ENCODE data around the gene GNB1. TPM values are rescaled to one million over a fixed set of nuclear protein-coding genes. Genes with fewer than 3 reads are reported as not detected.

The GNB1 gene
- total and polyA plus RNA-seq, 7 experiments from 2014 or later = 48.1 to 358 (median 232) TPM

GRCh38 chr1:1914971-1915692 is 24.2 kb upstream of the GNB1 start, which contains the start of gene CALML6:
Gene CALML6 (plus strand): TSS chr1:1915260. CDS start chr1:1915281, 21 bp downstream.
- peaks cover 0 to 5% (median 0%) of the 10 kb centered on the region in 5 donors for H3K27me3 Mint-ChIP-seq

GRCh38 chr1:1914101-1914970 is 23.4 kb upstream of the GNB1 start:
- no peak overlapping the region for H3K4me3 Mint-ChIP-seq
- Histone ChIP-seq H3K4me1 (ENCODE audit: control insufficient read depth in 2 of 2, insufficient read depth in 2 of 2, low read length in 2 of 2) (peaks cover 11 to 16% of the 10 kb centered on the region in 2 donors), H3K36me3 (ENCODE audit: control insufficient read depth in 2 of 3, insufficient read depth in 3 of 3, low read length in 3 of 3) (no peaks in the 10 kb centered on the region), H3K27ac (ENCODE audit: low read depth, low read length) (no peak overlapping the region), H3K27me3 (ENCODE audit: control insufficient read depth in 2 of 2, insufficient read depth in 2 of 2, low read length in 2 of 2) (no peaks in the 10 kb centered on the region), H3K4me3 (ENCODE audit: low read length) (no peak overlapping the region), H3K9me3 (ENCODE audit: control insufficient read depth in 2 of 3, low read length in 3 of 3) (no peaks in the 10 kb centered on the region)
- H3K27me3 Mint-ChIP-seq = peaks cover 0 to 5% (median 0%) of the 10 kb centered on the region in 5 donors
- ChIA-PET CTCF (interaction anchor here (0.6 kb wide), 1 partner anchor 260 kb away, joined by 3 read pairs; no protein-coding TSS in a partner anchor), POLR2A (no interaction called here)
- H3K4me1 Mint-ChIP-seq = peaks cover 6 to 15% (median 9%) of the 10 kb centered on the region in 7 donors
- ATAC-seq = no peak
- peaks cover 0 to 2% (median 0%) of the 10 kb centered on the region in 11 donors for H3K9me3 Mint-ChIP-seq
- no peaks in the 10 kb centered on the region for H3K36me3 Mint-ChIP-seq
- no peak for DNase-seq
- H3K27ac Mint-ChIP-seq = peak overlapping the region in 1 of 9 donors; percentile 77
- intact Hi-C loops (cut with micrococcal nuclease) = loop anchor here in 1 of 2 donors (10.0 kb wide), 1 partner anchor 670 kb away; the partner anchor contains the start of gene PRXL2B

More at GRCh38 chr1:1914971-1915692, 24.2 kb upstream of the GNB1 start, which contains the start of gene CALML6:
- ChIA-PET CTCF (interaction anchor here (0.6 kb wide), 1 partner anchor 259 kb away, joined by 3 read pairs; no protein-coding TSS in a partner anchor), POLR2A (no interaction called here)
- no peak for ATAC-seq
- no peak within 1 kb of the TSS for H3K27ac ChIP-seq (ENCODE audit: low read depth, low read length)
- H3K27me3 ChIP-seq (ENCODE audit: control insufficient read depth in 2 of 2, insufficient read depth in 2 of 2, low read length in 2 of 2) = no peaks in the 10 kb centered on the region
- peaks cover 0 to 2% (median 0%) of the 10 kb centered on the region in 11 donors for H3K9me3 Mint-ChIP-seq
- no peak within 1 kb of the TSS for H3K4me3 Mint-ChIP-seq
- peaks cover 7 to 16% of the 10 kb centered on the region in 2 donors for H3K4me1 ChIP-seq (ENCODE audit: control insufficient read depth in 2 of 2, insufficient read depth in 2 of 2, low read length in 2 of 2)
- peaks cover 2 to 11% (median 3%) of the 10 kb centered on the region in 7 donors for H3K4me1 Mint-ChIP-seq
- no peak within 1 kb of the TSS for H3K27ac Mint-ChIP-seq
- DNase-seq = no peak
- H3K9me3 ChIP-seq (ENCODE audit: control insufficient read depth in 2 of 3, low read length in 3 of 3) = no peaks in the 10 kb centered on the region
- no peaks in the 10 kb centered on the region for H3K36me3 ChIP-seq (ENCODE audit: control insufficient read depth in 2 of 3, insufficient read depth in 3 of 3, low read length in 3 of 3)
- no peak within 1 kb of the TSS for H3K4me3 ChIP-seq (ENCODE audit: low read length)
- H3K36me3 Mint-ChIP-seq = no peaks in the 10 kb centered on the region
- intact Hi-C loops (cut with micrococcal nuclease) = loop anchor here (5.0 to 10.0 kb wide), 3 partner anchors 387 to 670 kb away; partner anchors contain the start of genes PANK4 (in 1 of the 2) and PRXL2B (in 1 of the 2)

- peaks cover 0 to 5% (median 0%) of the 10 kb centered on the region in 5 donors for H3K27me3 Mint-ChIP-seq
- intact Hi-C loops (cut with micrococcal nuclease) = loop anchor here in 1 of 2 donors (10.0 kb wide), 1 partner anchor 673 kb away; the partner anchor contains the start of gene PRXL2B
- H3K4me3 Mint-ChIP-seq = peak overlapping the region in 2 of 10 donors; percentile 10 to 51
These were observed 20.6 kb upstream of the GNB1 start for GRCh38 chr1:1911350-1912041.

GRCh38 chr1:1910651-1911331 is 19.9 kb upstream of the GNB1 start:
- ATAC-seq (no peak), DNase-seq (peak in 1 of 9 donors; percentile 20)
- Histone ChIP-seq H3K27ac (ENCODE audit: low read depth, low read length) (no peak overlapping the region), H3K4me1 (ENCODE audit: control insufficient read depth in 2 of 2, insufficient read depth in 2 of 2, low read length in 2 of 2) (peaks cover 5 to 10% of the 10 kb centered on the region in 2 donors), H3K9me3 (ENCODE audit: control insufficient read depth in 2 of 3, low read length in 3 of 3) (no peaks in the 10 kb centered on the region), H3K4me3 (ENCODE audit: low read length) (no peak overlapping the region), H3K27me3 (ENCODE audit: control insufficient read depth in 2 of 2, insufficient read depth in 2 of 2, low read length in 2 of 2) (no peaks in the 10 kb centered on the region), H3K36me3 (ENCODE audit: control insufficient read depth in 2 of 3, insufficient read depth in 3 of 3, low read length in 3 of 3) (no peaks in the 10 kb centered on the region)
- H3K4me3 Mint-ChIP-seq = peak overlapping the region in 6 of 10 donors; percentile 10 to 87 (median 80)
- H3K27ac Mint-ChIP-seq = peak overlapping the region in 5 of 9 donors; percentile 71 to 91 (median 85)
- H3K4me1 Mint-ChIP-seq = peaks cover 12 to 18% (median 15%) of the 10 kb centered on the region in 7 donors
- no peaks in the 10 kb centered on the region for H3K36me3 Mint-ChIP-seq
- POLR2A ChIA-PET = no interaction called here
- H3K9me3 Mint-ChIP-seq = peaks cover 0 to 2% (median 0%) of the 10 kb centered on the region in 11 donors
- peaks cover 0 to 5% (median 0%) of the 10 kb centered on the region in 5 donors for H3K27me3 Mint-ChIP-seq
- intact Hi-C loops (cut with micrococcal nuclease) = loop anchor here in 1 of 2 donors (10.0 kb wide), 1 partner anchor 674 kb away; the partner anchor contains the start of gene PRXL2B
- CTCF ChIA-PET = no interaction called here

More at GRCh38 chr1:1911350-1912041, 20.6 kb upstream of the GNB1 start:
- Histone ChIP-seq H3K4me3 (ENCODE audit: low read length) (no peak overlapping the region), H3K36me3 (ENCODE audit: control insufficient read depth in 2 of 3, insufficient read depth in 3 of 3, low read length in 3 of 3) (no peaks in the 10 kb centered on the region), H3K4me1 (ENCODE audit: control insufficient read depth in 2 of 2, insufficient read depth in 2 of 2, low read length in 2 of 2) (peaks cover 5 to 10% of the 10 kb centered on the region in 2 donors), H3K27me3 (ENCODE audit: control insufficient read depth in 2 of 2, insufficient read depth in 2 of 2, low read length in 2 of 2) (no peaks in the 10 kb centered on the region), H3K27ac (ENCODE audit: low read depth, low read length) (no peak overlapping the region), H3K9me3 (ENCODE audit: control insufficient read depth in 2 of 3, low read length in 3 of 3) (no peaks in the 10 kb centered on the region)
- H3K4me1 Mint-ChIP-seq = peaks cover 7 to 13% (median 10%) of the 10 kb centered on the region in 7 donors
- H3K27ac Mint-ChIP-seq = no peak overlapping the region
- peak in 1 of 9 donors; percentile 18 for DNase-seq
- ChIA-PET CTCF (no interaction called here), POLR2A (no interaction called here)
- ATAC-seq = no peak
- peaks cover 0 to 2% (median 0%) of the 10 kb centered on the region in 11 donors for H3K9me3 Mint-ChIP-seq
- H3K36me3 Mint-ChIP-seq = no peaks in the 10 kb centered on the region

DNA sequence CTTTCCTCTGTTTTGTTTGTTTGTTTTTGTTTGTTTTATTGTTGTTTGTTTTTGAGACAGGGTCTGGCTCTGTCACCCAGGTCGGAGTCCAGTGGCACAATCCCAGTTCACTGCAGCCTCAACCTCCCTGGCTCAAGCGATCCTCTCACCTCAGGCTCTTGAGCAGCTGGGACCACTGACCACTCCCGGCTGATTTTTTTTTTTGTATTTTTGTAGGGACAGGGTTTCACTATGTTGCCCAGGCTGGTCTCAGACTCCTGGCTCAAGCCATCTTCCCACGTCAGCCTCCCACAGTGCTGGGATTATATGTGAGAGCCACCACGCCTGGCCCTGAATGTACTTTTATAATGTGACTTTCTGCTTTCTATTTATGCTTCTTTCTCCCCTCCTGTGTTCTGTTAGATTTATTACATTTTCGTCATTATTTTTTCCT is 19.2 kb upstream of the GNB1 start:
- H3K9me3 ChIP-seq (ENCODE audit: control insufficient read depth in 2 of 3, low read length in 3 of 3) = no peaks in the 10 kb centered on the region
- H3K4me3 Mint-ChIP-seq = peak overlapping the region; percentile 78 to 87 (median 85)
- peaks cover 0 to 2% (median 0%) of the 10 kb centered on the region in 11 donors for H3K9me3 Mint-ChIP-seq
- H3K27me3 ChIP-seq (ENCODE audit: control insufficient read depth in 2 of 2, insufficient read depth in 2 of 2, low read length in 2 of 2) = no peaks in the 10 kb centered on the region
- peak overlapping the region; percentile 83 for H3K27ac ChIP-seq (ENCODE audit: low read depth, low read length)
- H3K36me3 Mint-ChIP-seq = no peaks in the 10 kb centered on the region
- POLR2A ChIA-PET = interaction anchor here (0.6 to 3.0 kb wide), 7 partner anchors 7 to 296 kb away, joined by 3 to 15 read pairs (median 5); no protein-coding TSS in a partner anchor
- peaks cover 12 to 18% (median 15%) of the 10 kb centered on the region in 7 donors for H3K4me1 Mint-ChIP-seq
- peak overlapping the region; percentile 49 to 95 (median 85) for H3K27ac Mint-ChIP-seq
- peaks cover 5 to 10% of the 10 kb centered on the region in 2 donors for H3K4me1 ChIP-seq (ENCODE audit: control insufficient read depth in 2 of 2, insufficient read depth in 2 of 2, low read length in 2 of 2)
- peak overlapping the region; percentile 61 for H3K4me3 ChIP-seq (ENCODE audit: low read length)
- no peaks in the 10 kb centered on the region for H3K36me3 ChIP-seq (ENCODE audit: control insufficient read depth in 2 of 3, insufficient read depth in 3 of 3, low read length in 3 of 3)
- H3K27me3 Mint-ChIP-seq = peaks cover 0 to 5% (median 0%) of the 10 kb centered on the region in 5 donors
- CTCF ChIA-PET = interaction anchor here (0.6 to 2.2 kb wide), 4 partner anchors 7 to 130 kb away, joined by 3 to 10 read pairs (median 6); no protein-coding TSS in a partner anchor
- DNase-seq = peak in 1 of 9 donors; percentile 18
- intact Hi-C loops (cut with micrococcal nuclease) = loop anchor here in 1 of 2 donors (10.0 kb wide), 1 partner anchor 675 kb away; the partner anchor contains the start of gene PRXL2B
- no peak for ATAC-seq

Measured in naive thymus-derived CD4-positive, alpha-beta T cell (primary cell).